NCI-H510A treated with DMSO at 0.1 percent for 48 hours (cell line): Measurements from ENCODE around the gene ANAPC2.

Experiments
- DNase-seq: peaks from one replicate; lab custom pipeline; 2025; lab: John Stamatoyannopoulos, UW

Gene ANAPC2

DNA sequence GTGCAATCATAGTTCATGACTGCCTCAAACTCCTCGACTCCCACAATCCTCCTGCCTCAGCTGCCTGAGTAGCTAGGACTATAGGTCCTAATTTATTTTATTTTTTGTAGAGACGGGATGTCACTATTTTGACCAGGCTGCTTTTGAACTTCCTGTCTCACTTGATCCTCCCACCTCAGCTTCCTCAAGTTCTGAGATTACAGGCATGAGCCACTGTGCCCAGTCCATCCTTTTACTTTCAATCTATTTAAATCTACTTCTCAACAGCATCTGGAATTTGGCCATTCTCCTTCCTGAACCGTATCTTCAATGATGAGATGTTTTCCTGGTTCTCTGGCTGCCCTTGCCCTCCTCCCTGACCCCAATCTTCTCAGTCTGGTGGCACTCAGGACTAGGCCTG lies 61.6 kb downstream of the ANAPC2 start:
- DNase-seq = no peak
